ENCODE measurements around the gene EAPP. TPM values are rescaled to one million over a fixed set of nuclear protein-coding genes. Genes with fewer than 3 reads are reported as not detected.
"Not testable (repeated sequence)": the region's sequence is repeated elsewhere in the genome, so short reads cannot be mapped to it uniquely, and the experiment has no call there.

EAPP gene
- total RNA-seq, 4 donors from 2014 or later = 36.1 to 68.8 (median 48.9) TPM

GRCh38 chr14:34482463-34482862 is 57.0 kb downstream of the EAPP start:
- H3K4me3 ChIP-seq = no peak overlapping the region
- no peaks in the 10 kb centered on the region for H3K4me1 ChIP-seq
- intact Hi-C loops (cut with DNase I; ENCODE audit: low total_unique reads) = no loop called here
- no peaks in the 10 kb centered on the region for H3K27me3 ChIP-seq
- no peaks in the 10 kb centered on the region for H3K36me3 ChIP-seq
- DNase-seq = no peak
- no peak overlapping the region for H3K27ac ChIP-seq
- TF ChIP-seq POLR2A (IDR thresholded peaks at IDR 0.05) (no peak), CTCF (IDR thresholded peaks at IDR 0.05) (no peak)
- no peaks in the 10 kb centered on the region for H3K9me3 ChIP-seq

DNA sequence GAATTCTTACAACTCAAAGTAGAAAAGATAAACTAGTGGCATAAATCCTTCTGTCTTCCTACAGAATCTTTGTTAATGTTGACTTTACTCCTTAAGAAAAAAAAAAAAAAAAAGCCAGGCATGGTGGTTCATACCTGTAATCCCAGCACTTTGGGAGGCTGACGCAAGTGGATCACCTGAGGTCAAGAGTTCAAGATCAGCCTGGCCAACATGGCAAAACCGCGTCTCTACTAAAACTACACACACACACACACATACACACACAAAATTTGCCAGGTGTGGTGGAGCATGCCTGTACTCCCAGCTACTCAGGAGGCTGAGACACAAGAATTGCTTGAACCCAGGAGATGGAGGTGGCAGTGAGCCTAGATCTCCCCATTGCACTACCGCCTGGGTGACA is 59.8 kb downstream of the EAPP start:
- Histone ChIP-seq H3K4me1 (no peaks in the 10 kb centered on the region), H3K4me3 (no peak overlapping the region), H3K36me3 (no peaks in the 10 kb centered on the region), H3K9me3 (no peaks in the 10 kb centered on the region), H3K27ac (no peak overlapping the region), H3K27me3 (no peaks in the 10 kb centered on the region)
- DNase-seq = no peak
- intact Hi-C loops (cut with DNase I; ENCODE audit: low total_unique reads) = no loop called here
- TF ChIP-seq CTCF (IDR thresholded peaks at IDR 0.05) = no peak

DNA sequence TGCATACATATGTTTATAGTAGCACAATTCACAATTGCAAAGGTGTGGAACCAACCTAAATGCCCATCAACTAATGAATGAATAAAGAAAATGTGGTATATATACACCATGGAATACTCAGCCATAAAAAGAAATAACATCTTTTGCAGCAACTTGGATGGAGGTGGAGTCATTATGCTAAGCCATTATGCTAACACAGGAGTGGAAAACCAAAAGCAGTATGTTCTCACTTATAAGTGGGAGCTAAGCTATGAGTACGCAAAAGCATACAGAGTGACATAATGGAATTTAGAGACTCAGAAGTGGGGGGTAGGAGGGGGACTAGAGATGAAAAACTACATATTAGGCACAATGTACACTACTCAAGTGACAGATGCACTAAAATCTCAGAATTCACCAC is 61.2 kb downstream of the EAPP start:
- no peak overlapping the region for H3K27ac ChIP-seq
- intact Hi-C loops (cut with DNase I; ENCODE audit: low total_unique reads) = no loop called here
- H3K4me3 ChIP-seq = no peak overlapping the region
- H3K9me3 ChIP-seq = no peaks in the 10 kb centered on the region
- H3K36me3 ChIP-seq = no peaks in the 10 kb centered on the region
- no peak for DNase-seq
- H3K4me1 ChIP-seq = no peaks in the 10 kb centered on the region
- TF ChIP-seq POLR2A (IDR thresholded peaks at IDR 0.05) (no peak), CTCF (IDR thresholded peaks at IDR 0.05) (no peak)
- H3K27me3 ChIP-seq = no peaks in the 10 kb centered on the region

- H3K36me3 ChIP-seq; H3K27me3 ChIP-seq; H3K9me3 ChIP-seq; H3K4me1 ChIP-seq; DNase-seq; H3K27ac ChIP-seq; H3K4me3 ChIP-seq; intact Hi-C loops (cut with DNase I; ENCODE audit: low total_unique reads): not testable (repeated sequence)
Measured at GRCh38 chr14:34476036-34476435, 63.5 kb downstream of the EAPP start.

DNA sequence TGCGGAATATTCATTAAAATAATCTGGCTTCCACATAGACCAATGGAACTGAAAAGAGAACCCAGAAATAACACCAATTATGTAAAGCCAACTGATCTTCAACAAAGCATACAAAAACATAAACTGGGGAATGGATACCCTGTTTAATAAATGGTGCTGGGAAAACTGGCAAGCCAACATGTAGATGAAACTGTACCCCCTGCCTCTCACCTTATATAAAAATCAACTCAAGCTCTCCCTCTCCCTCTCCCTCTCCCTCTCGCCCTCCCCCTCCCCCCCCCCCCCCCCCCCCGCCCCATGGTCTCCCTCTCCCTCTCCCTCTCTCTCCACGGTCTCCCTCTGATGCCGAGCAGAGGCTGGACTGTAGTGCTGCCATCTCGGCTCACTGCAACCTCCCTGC is 64.3 kb downstream of the EAPP start:
- TF ChIP-seq POLR2A (IDR thresholded peaks at IDR 0.05) (no peak), CTCF (IDR thresholded peaks at IDR 0.05) (no peak)
- DNase-seq = no peak
- intact Hi-C loops (cut with DNase I; ENCODE audit: low total_unique reads) = no loop called here
- Histone ChIP-seq H3K27ac (no peak overlapping the region), H3K27me3 (no peaks in the 10 kb centered on the region), H3K9me3 (no peaks in the 10 kb centered on the region), H3K36me3 (no peaks in the 10 kb centered on the region), H3K4me3 (no peak overlapping the region), H3K4me1 (no peaks in the 10 kb centered on the region)

DNA sequence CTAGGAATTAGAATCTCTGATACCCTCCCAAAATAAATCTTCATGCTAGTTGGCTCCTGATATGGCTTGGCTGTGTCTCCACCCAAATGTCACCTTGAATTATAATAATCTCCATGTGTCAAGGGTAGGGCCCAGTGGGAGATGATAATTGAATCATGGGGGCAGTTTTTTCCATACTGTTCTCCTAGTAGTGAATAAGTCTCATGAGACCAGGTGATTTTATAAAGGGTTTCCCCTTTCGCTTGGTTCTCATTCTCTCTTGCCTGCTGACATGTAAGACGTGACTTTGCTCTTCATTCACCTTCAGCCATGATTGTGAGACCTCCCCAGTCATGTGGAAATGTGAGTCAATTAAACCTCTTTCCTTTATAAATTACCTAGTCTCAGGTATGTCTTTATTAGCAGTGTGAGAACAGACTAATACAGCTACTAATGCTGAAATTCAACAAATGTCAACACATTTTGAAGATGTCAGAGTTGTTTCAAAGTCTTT is 65.3 kb downstream of the EAPP start:
- intact Hi-C loops (cut with DNase I; ENCODE audit: low total_unique reads) = no loop called here
- Histone ChIP-seq H3K4me1 (no peaks in the 10 kb centered on the region), H3K4me3 (no peak overlapping the region), H3K27me3 (no peaks in the 10 kb centered on the region), H3K9me3 (no peaks in the 10 kb centered on the region), H3K36me3 (no peaks in the 10 kb centered on the region), H3K27ac (no peak overlapping the region)
- no peak for TF ChIP-seq CTCF (IDR thresholded peaks at IDR 0.05)
- TF ChIP-seq POLR2A (IDR thresholded peaks at IDR 0.05) = no peak
- no peak for DNase-seq
